Ascending aorta (tissue), 2 donors: Measurements from ENCODE around the gene POLR3K. TPM values are rescaled to one million over a fixed set of nuclear protein-coding genes. Genes with fewer than 3 reads are reported as not detected.
A peak's percentile ranks its signal among the peaks of the same experiment; 100 is the strongest.
"Not testable (repeated sequence)": the region's sequence is repeated elsewhere in the genome, so short reads cannot be mapped to it uniquely, and the experiment has no call there.

Experiments
- DNase-seq, 2 donors: peaks; one replicate each; pipeline ENCODE4 v3.0.0-alpha.2; 2019; ENCODE audit warnings: low spot score in 2 of 2
- H3K27ac ChIP-seq, 2 donors: fragments of 200-600 bp; sonication (generic); one replicate each; pipeline ENCODE4 v1.5.1; 2016 to 2017; ENCODE audit warnings: mild to moderate bottlenecking in 1 of 2
- H3K27me3 ChIP-seq: fragments of 200-600 bp; sonication (generic); one replicate; pipeline ENCODE4 v1.5.1; 2017
- H3K36me3 ChIP-seq, 2 donors: fragments of 200-600 bp; sonication (generic); one replicate each; pipeline ENCODE4 v1.5.1; 2016
- H3K4me1 ChIP-seq, 2 donors: fragments of 200-600 bp; sonication (generic); one replicate each; pipeline ENCODE4 v1.5.1; 2016 to 2017; ENCODE audit warnings: mild to moderate bottlenecking in 1 of 2
- H3K4me3 ChIP-seq, 2 donors: fragments of 200-600 bp; sonication (generic); one replicate each; pipeline ENCODE4 v1.5.1; 2016 to 2017; ENCODE audit warnings: mild to moderate bottlenecking in 1 of 2
- H3K9me3 ChIP-seq, 2 donors: fragments of 200-600 bp; sonication (generic); one replicate each; pipeline ENCODE4 v1.5.1; 2016
- intact Hi-C: fragments of 100-400 bp; cut with DNase I; formaldehyde crosslinking; loops from one replicate; pipeline ENCODE4 v1.15.1; 2023
- total RNA-seq: library from RNA; depleted of rRNA; stranded (reverse); fragments of >200 nt; gene quantifications from one replicate; pipeline ENCODE4 v1.1.0, GENCODE V29; 2016
- TF ChIP-seq, protein P1 (sequence below), 3 experiments: fragments of 200-600 bp in 2 of 3; fragments of 450-650 bp in 1 of 3; sonication (generic) in 2 of 3; IDR thresholded peaks; one replicate each; pipeline ENCODE4 v1.5.1; 2016 to 2019; ENCODE audit warnings: antibody characterized with exemption in 3 of 3, mild to moderate bottlenecking in 1 of 3, moderate library complexity in 1 of 3

Gene POLR3K
- total RNA-seq, 1 donor from 2014 or later, result not detected

DNA sequence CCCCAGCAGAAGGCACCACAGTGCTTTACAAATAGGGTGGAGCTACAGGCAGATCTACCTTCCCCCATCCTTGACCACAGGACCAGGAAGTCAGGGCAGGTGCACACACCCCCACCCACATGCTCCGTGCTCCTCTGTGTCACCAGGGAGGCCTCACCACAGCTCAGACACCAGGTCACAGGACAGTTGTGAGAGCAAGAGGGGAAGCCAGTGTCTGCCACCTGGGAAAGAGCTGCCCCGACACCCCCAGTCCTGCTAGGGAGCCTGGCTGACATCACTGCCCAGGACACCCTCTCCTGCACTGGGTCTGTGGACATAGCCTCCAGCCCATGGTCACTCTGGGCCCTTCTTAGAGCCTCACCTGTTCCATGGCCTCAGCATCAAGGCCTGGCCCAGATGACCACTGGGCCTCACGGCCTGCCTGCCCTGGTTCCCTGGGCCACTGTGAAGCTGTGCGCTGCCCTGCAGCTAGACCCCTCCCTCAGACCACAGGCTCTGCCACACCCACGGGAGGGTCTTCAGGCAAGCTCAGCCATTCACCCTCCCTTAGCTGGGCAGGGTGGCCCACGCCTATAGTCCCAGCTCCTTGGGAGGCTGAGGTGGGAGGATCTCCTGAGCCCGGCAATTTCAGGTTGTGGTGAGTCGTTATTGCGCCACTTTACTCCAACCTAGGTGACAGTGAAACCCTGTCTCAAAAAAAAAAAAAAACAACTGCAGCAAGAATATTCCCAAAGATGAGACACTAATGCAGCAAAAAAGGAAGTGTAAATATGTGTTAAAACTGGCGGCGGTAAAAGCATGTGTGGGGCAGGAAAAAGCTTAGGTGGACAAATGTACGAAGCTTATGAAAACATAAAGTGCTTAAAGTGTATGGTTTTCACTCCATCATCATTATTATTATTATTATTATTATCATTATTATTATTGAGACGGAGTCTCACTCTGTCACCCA, 14.2 kb downstream of the POLR3K start:
- Histone ChIP-seq H3K4me3 (no peak overlapping the region), H3K27ac (no peak overlapping the region), H3K4me1 (no peaks in the 10 kb centered on the region), H3K27me3 (no peaks in the 10 kb centered on the region), H3K36me3 (peaks cover 0 to 11% of the 10 kb centered on the region in 2 donors), H3K9me3 (no peaks in the 10 kb centered on the region)
- peak in 1 of 2 donors; percentile 61 for DNase-seq
- TF ChIP-seq, protein P1, sequence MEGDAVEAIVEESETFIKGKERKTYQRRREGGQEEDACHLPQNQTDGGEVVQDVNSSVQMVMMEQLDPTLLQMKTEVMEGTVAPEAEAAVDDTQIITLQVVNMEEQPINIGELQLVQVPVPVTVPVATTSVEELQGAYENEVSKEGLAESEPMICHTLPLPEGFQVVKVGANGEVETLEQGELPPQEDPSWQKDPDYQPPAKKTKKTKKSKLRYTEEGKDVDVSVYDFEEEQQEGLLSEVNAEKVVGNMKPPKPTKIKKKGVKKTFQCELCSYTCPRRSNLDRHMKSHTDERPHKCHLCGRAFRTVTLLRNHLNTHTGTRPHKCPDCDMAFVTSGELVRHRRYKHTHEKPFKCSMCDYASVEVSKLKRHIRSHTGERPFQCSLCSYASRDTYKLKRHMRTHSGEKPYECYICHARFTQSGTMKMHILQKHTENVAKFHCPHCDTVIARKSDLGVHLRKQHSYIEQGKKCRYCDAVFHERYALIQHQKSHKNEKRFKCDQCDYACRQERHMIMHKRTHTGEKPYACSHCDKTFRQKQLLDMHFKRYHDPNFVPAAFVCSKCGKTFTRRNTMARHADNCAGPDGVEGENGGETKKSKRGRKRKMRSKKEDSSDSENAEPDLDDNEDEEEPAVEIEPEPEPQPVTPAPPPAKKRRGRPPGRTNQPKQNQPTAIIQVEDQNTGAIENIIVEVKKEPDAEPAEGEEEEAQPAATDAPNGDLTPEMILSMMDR (IDR thresholded peaks at IDR 0.05), result no peak
- intact Hi-C loops, result no loop called here

DNA sequence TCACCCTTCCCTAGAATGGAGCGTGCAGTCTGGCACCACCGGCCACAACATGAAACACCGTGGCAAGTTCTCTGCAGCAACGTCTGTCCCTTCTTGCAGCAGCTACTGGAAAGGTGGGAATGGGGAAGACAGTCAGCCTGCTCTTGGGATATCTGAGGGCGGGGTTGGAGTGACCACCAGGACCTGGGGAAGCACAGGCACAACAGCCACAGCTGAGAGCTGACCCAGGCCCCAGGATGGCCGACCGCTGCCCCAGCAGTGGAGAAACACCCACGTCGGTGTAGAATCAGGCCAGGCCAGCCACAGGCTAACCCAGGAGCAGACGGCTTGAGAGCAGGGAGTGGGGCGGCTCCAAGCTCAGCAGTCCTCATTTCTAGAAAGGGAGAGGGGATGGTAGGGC, 15.2 kb downstream of the POLR3K start:
- H3K36me3 ChIP-seq, H3K9me3 ChIP-seq, H3K27me3 ChIP-seq, H3K27ac ChIP-seq, H3K4me3 ChIP-seq, DNase-seq, intact Hi-C loops, H3K4me1 ChIP-seq: not testable (repeated sequence)

DNA sequence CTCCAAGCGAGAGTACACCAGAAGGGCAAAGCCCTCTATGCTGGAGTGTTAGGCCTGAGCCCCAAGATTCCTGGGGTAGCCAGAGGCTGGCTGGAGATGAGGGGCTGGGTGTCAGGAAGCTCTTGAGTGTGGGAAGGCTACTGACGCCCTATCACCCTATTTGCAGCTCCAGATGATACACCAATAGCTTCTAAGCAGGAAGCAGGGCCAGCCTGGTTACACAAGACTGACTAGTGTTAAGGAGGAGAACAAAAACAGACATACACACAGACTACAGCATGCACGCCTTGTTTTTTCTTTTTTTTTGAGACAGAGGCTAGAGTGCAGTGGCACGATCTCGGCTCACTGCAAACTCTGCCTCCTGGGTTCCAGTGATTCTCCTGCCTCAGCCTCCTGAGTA, 15.9 kb downstream of the POLR3K start:
- Histone ChIP-seq H3K9me3 (no peaks in the 10 kb centered on the region), H3K27me3 (no peaks in the 10 kb centered on the region), H3K27ac (no peak overlapping the region), H3K4me3 (no peak overlapping the region), H3K4me1 (no peaks in the 10 kb centered on the region), H3K36me3 (peaks cover 0 to 5% of the 10 kb centered on the region in 2 donors)
- intact Hi-C loops, result no loop called here
- TF ChIP-seq, protein P1 (IDR thresholded peaks at IDR 0.05), result no peak
- DNase-seq, result no peak

DNA sequence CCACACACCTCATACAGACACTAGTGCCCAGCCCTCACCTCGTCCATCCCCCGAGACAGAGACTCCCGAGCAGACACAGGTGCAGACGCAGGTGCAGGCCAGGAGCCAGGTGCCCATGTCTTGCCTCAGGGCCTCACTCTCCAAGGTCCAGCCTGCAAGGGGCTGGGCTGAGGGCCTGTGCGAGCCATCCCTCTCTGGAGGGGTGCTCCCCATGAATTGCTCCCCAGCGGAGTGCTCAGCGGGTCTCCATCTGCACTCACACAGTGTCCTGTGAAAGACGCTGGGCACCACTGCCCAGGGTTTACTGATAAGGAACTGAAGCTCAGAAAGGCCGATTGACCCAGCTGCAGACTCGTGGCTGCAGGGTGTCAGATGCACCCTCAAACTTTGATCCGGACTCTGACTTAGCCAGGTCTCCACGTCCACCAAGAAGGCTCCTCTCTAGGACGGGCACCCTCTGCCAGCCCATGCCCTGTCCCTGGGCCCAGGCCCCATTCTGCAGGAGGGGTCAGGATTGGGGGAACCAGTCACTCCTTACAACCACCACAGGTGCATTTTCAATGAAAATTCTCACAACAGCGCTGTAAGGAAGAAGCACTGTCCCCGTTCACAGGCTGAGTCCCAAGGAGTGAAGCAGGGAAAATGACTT, 16.9 kb downstream of the POLR3K start:
- peaks cover 0 to 2% of the 10 kb centered on the region in 2 donors for H3K36me3 ChIP-seq
- TF ChIP-seq, protein P1 (IDR thresholded peaks at IDR 0.05), result no peak
- no peak overlapping the region for H3K4me3 ChIP-seq
- H3K27ac ChIP-seq, result no peak overlapping the region
- H3K4me1 ChIP-seq, result no peaks in the 10 kb centered on the region
- no peaks in the 10 kb centered on the region for H3K9me3 ChIP-seq
- DNase-seq, result no peak
- intact Hi-C loops, result no loop called here
- no peaks in the 10 kb centered on the region for H3K27me3 ChIP-seq

DNA sequence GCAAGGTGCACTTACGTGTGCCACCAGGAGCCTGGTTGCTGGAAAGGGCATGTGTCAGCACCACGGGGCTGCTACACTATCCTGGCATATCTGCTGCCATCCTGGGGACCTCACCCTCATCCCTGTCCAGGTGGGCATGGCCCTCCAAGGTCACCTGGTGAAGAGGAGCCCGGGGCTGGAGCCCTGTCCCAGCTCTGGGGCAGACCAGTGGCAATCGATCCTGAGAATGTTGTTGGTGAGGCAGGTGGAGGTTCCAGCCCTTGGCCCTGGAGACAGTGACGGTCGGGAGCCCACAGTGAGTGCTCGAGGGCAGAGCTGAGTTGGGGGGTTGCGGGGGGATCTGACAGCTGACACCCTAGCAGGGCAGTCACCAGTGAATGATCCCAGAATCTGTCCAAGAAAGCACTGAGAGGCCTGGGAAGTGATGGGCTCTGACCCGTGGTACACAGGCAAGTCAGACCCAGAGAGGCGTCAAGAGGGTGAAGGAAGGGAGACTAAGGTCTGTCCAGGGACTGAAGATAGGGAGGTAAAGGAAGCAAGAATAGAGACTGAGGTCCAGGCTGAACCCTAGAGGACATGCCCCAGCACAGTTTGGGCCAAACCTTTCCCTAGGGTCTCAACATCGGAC, 17.6 kb downstream of the POLR3K start:
- no peak overlapping the region for H3K4me3 ChIP-seq
- H3K27me3 ChIP-seq, result no peaks in the 10 kb centered on the region
- H3K4me1 ChIP-seq, result no peaks in the 10 kb centered on the region
- intact Hi-C loops, result no loop called here
- H3K9me3 ChIP-seq, result no peaks in the 10 kb centered on the region
- TF ChIP-seq, protein P1 (IDR thresholded peaks at IDR 0.05), result no peak
- H3K36me3 ChIP-seq, result peaks cover 0 to 2% of the 10 kb centered on the region in 2 donors
- H3K27ac ChIP-seq, result no peak overlapping the region
- peak in 1 of 2 donors; percentile 61 for DNase-seq
